Raji (cell line): ENCODE measurements around the gene TMCC2.

Experiments
- POLR2A ChIP-seq: IDR thresholded peaks from 2 replicates; pipeline ENCODE4 v1.6.1; 2011; ENCODE audit warnings: low read depth, low read length, control low read depth; ENCODE audit not compliant: insufficient read depth

Gene TMCC2, protein sequence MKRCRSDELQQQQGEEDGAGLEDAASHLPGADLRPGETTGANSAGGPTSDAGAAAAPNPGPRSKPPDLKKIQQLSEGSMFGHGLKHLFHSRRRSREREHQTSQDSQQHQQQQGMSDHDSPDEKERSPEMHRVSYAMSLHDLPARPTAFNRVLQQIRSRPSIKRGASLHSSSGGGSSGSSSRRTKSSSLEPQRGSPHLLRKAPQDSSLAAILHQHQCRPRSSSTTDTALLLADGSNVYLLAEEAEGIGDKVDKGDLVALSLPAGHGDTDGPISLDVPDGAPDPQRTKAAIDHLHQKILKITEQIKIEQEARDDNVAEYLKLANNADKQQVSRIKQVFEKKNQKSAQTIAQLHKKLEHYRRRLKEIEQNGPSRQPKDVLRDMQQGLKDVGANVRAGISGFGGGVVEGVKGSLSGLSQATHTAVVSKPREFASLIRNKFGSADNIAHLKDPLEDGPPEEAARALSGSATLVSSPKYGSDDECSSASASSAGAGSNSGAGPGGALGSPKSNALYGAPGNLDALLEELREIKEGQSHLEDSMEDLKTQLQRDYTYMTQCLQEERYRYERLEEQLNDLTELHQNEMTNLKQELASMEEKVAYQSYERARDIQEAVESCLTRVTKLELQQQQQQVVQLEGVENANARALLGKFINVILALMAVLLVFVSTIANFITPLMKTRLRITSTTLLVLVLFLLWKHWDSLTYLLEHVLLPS

DNA sequence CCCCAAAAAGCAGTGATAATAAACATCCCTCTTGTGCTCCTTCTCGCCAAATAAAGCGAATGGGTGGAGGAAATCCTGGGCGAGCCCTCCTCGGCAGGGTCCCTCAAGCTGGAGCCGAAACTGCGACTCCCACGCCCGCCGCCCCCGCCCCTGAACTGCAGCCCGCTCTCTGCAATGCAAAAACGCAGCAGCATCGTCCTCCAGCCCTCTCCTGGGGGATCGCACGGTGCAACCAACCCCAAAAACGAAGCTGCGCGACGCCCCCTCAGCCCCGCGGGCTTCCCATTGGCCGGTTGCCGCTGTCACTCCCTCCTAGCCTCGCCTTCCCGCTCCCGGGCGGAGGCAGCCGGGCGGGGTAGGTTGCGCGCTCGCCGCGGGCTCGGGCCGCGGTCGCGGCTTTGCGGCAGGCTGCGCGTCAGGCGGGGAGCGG is at the start of gene TMCC2:
TMCC2 (plus strand) TSS at position 363 of the 430 bp plus-strand sequence. CDS start 619 bp downstream, outside the sequence.
- peak; percentile 62 for TF ChIP-seq POLR2A

DNA sequence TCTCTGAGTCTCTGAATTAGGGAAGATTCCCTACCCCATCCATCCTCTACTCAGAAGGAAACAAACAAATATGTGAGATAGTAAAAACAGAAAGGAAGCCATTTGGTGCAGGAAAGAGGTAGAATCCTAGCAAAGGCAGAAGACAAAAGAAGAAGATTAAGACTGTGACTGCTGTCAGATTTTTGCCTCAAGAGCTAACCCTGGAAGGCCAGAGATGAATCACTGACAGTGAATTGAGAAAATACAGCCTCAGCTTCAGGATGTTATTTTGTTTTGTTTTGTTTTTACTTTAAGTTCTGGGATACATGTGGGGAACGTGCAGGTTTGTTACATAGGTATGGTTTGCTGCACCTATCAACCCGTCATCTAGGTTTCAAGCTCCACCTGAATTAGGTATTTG is 47.9 kb upstream of the TMCC2 start:
- TF ChIP-seq POLR2A: no peak

DNA sequence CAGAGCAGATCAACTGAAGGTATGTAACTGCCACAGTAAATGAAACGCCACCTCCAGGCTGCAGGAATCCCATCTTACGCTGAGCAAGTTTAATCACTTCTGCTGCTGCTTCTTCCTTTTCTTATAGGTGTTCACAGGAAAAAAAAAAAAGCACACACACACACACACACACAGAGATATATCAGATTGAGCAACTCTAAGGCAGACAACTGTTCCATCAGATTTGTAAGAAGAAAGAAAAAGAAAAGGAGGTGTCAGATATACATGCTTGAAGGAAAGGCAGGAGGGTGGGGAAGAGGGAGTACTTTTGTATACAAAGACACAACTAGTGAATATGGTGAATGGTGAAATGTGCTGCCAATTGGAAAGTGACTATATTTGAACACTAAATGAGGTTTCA is 44.8 kb upstream of the TMCC2 start:
- no peak for TF ChIP-seq POLR2A

- TF ChIP-seq POLR2A: no peak
Measured at GRCh38 chr1:205183676-205184335, 43.9 kb upstream of the TMCC2 start.

DNA sequence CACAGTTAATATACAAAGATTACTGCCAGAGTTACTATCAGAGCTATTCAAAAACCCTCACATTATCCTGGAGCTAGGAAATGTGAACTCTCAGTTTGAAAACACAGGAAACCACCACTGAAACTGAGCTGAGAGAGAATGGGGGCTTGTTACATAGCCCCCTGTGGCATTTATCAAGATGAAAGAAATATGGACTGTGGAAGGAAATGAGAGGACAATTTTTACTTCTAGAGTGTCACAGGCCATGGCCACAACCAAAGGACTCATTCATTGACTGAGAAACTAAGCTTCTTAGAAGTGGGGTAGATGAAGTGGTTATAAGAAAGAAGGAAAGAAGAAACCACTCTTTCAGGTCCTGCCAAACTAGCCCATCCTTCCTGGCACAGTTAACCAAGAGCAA is 41.6 kb upstream of the TMCC2 start:
- TF ChIP-seq POLR2A: no peak

DNA sequence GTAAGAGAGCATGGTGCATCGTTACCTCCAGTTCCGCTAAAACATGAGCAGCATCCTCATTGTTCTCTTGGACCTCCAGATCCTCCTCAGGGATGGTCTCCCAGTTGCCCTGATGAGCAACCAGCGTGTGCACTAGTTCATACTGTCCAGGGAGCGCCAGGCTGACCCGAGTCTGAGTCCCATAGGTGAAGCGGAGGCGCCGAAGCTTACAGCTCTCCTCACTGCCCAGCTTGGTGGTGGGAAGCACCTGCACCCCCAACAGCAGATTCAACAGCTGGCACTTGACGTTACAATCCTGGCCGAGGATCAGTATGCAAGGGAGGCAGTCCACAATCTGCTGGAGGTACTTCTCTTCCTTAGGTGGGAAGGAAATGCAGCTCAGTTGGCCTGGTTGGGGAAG is 40.3 kb upstream of the TMCC2 start:
- TF ChIP-seq POLR2A: no peak

GRCh38 chr1:205188098-205188497 is 39.6 kb upstream of the TMCC2 start:
- TF ChIP-seq POLR2A: no peak

DNA sequence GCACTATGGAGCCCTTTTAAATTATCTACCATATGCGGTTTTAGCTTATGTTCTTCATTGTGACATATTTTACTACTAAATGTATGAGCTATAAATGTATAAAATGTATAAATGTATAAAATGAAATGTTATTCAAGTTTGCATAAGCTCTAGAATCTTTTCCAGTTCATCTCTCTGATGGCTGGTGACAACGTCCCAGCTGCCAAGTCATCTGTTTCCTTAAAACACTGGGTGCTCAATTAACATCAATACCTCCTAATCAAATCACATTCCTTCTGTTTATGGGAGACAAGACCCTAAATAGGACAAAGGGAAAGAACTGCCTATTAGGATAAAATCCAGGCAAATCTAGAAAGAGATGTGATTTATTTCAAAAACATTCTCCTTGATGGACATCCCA is 39.1 kb upstream of the TMCC2 start:
- TF ChIP-seq POLR2A: no peak

DNA sequence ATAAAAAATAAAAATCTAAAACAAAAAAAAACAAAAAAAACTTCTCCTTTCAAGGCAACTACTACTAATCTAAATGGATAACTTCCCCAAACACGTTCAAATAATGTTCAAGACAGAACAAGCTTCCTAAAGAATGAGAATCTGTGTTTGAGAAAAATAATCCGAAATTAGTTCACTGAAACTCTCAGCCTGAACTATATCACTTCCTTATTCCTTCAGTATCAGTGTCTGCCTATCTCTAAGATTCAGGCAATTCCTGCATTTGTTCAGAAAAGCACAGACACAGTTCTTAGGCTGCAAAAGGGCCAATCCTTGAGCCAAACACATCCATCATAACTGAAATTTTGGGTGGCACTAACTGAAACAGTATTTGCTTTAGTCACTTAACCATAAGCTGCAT is 38.6 kb upstream of the TMCC2 start:
- TF ChIP-seq POLR2A: no peak

GRCh38 chr1:205190845-205191577 is 36.7 kb upstream of the TMCC2 start:
- no peak for TF ChIP-seq POLR2A

- no peak for TF ChIP-seq POLR2A
Measured at GRCh38 chr1:205191622-205192021, 36.1 kb upstream of the TMCC2 start.

DNA sequence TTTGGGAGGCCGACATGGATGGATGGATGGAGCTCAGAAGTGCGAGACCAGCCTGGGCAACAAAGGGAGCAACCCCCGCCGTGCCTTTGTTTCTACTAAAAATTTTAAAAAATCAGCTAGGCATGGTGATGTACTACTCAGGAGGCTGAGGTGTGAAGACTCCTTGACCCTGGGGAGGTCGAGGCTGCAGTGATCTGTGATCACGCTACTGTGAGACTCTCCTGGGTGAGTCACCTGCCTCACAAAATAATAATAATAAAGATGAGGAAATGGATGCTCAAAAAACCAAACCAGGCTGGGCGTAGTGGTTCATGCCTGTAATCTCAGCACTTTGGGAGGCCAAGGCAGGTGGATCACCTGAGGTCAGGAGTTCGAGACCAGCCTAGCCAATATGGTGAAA is 35.5 kb upstream of the TMCC2 start:
- no peak for TF ChIP-seq POLR2A

DNA sequence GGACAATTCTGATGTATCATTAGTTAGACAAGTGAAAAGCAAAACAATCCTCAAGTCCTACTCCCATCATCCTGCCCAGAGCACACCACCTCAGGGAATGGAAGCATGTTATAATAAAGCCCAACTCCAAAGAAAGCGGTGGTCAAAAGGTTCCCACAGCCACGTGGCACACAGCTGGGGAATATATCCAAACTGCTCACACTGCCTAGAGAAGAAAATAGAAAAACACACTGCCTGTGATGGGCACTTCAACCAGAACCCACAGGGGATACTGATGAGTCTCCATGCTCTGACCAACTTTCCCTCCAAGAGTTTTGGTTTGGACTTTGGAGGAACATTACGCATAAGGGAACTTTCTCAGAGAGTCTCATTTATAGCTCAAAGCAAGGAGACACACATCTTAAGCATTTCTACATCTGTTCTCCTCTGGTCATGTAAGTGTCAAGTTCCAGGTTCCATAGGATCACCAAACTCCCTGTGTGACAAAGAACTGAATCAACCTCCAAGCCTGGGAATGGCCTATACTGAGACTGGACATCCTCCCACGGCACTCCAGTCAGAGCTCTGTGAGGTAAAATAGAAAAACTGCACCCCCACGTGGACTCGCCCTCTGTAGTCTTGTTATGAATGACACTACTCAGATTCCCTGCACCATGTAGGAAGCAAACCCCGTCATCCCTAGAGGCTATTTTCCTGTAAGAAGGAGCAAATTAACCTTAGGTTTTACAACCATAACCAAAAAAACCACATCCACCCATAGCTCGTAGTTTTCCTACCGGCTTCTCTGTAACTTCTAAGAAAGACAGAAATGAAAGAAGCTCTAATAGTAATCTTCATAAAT is 28.4 kb upstream of the TMCC2 start:
- no peak for TF ChIP-seq POLR2A

DNA sequence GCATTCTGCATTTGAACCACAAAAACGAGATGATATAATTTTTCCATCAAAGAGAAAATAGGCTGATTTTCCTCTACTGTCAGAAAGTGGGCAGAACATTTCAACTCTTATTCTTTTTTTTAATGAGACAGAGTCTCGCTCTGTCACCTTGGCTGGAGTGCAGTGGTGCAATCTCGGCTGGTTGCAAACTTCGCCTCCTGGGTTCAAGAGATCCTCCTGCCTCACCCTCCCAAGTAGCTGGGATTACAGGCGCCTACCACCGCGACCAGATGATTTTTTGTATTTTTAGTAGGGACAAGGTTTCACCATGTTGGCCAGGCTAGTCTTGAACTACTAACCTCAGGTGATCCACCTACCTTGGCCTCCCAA is 27.8 kb upstream of the TMCC2 start:
- no peak for TF ChIP-seq POLR2A

GRCh38 chr1:205204552-205204951 is 23.2 kb upstream of the TMCC2 start:
- no peak for TF ChIP-seq POLR2A

DNA sequence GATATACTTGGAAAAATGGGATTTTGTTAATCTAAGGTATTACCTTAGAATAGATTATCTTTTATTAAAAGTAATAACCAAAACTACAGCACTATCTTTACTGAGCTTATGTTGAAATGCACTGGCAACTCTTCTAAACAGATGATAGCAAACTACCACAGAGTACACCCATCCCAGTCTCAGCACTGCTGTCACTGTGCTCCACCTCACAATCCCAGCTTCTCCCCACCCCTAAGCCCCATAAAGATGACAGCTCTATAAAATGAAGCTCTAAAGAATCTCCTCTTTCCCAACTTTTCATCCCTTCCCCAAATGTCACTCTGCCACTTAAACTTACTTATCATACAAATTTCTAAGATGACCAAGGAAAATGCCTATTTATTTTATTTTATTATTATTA is 22.7 kb upstream of the TMCC2 start:
- no peak for TF ChIP-seq POLR2A
